ENCODE measurements around the gene TNFAIP8L1.

- TF ChIP-seq CTCF (IDR thresholded peaks at IDR 0.05) (no peak), POLR2A (IDR thresholded peaks at IDR 0.05) (no peak)
Measured at GRCh38 chr19:4657835-4658234, 18.5 kb downstream of the TNFAIP8L1 start.

Measured in tibial nerve (tissue), 3 donors.